H9 (cell line): ENCODE measurements around the gene DPYSL3. TPM values are rescaled to one million over a fixed set of nuclear protein-coding genes. Genes with fewer than 3 reads are reported as not detected.

Source experiments
- DNase-seq: peaks from one replicate; pipeline ENCODE4 v3.0.0-alpha.2; 2017
- H2AFZ ChIP-seq: one replicate; pipeline ENCODE4 v1.6.1; 2013; ENCODE audit warnings: mild to moderate bottlenecking, low read length, control low read depth, moderate library complexity
- H2AK5ac ChIP-seq: 2 replicates; pipeline ENCODE4 v1.6.1; 2013; ENCODE audit warnings: low read length, control low read depth, mixed read lengths; ENCODE audit not compliant: insufficient read length
- H2BK120ac ChIP-seq: one replicate; pipeline ENCODE4 v1.6.1; 2013; ENCODE audit warnings: low read depth, mild to moderate bottlenecking, low read length, control low read depth, inconsistent platforms; ENCODE audit not compliant: poor library complexity, severe bottlenecking
- H2BK12ac ChIP-seq: 2 replicates; pipeline ENCODE4 v1.6.1; 2013; ENCODE audit warnings: low read length, control low read depth, mixed read lengths, low read depth; ENCODE audit not compliant: insufficient read length
- H2BK15ac ChIP-seq: 2 replicates; pipeline ENCODE4 v1.6.1; 2013; ENCODE audit warnings: low read depth, low read length, control low read depth
- H2BK20ac ChIP-seq: one replicate; pipeline ENCODE4 v1.6.1; 2013; ENCODE audit warnings: low read depth, mild to moderate bottlenecking, low read length, control low read depth, inconsistent platforms; ENCODE audit not compliant: poor library complexity, severe bottlenecking
- H2BK5ac ChIP-seq: 2 replicates; pipeline ENCODE4 v1.6.1; 2013; ENCODE audit warnings: low read length, control low read depth, mixed read lengths; ENCODE audit not compliant: insufficient read length
- H3K14ac ChIP-seq: 2 replicates; pipeline ENCODE4 v1.6.1; 2013; ENCODE audit warnings: low read length, control low read depth; ENCODE audit not compliant: insufficient read depth
- H3K18ac ChIP-seq: 2 replicates; pipeline ENCODE4 v1.6.1; 2013; ENCODE audit warnings: low read depth, mild to moderate bottlenecking, mixed read lengths, low read length, control low read depth; ENCODE audit not compliant: insufficient read length
- H3K23ac ChIP-seq: 2 replicates; pipeline ENCODE4 v1.6.1; 2013; ENCODE audit warnings: low read length, control low read depth, mixed read lengths, low read depth; ENCODE audit not compliant: insufficient read length
- H3K23me2 ChIP-seq: 2 replicates; pipeline ENCODE4 v1.6.1; 2013; ENCODE audit warnings: low read depth, mild to moderate bottlenecking, mixed read lengths, low read length, control low read depth; ENCODE audit not compliant: insufficient read length, poor library complexity, severe bottlenecking
- H3K27ac ChIP-seq: 2 replicates; pipeline ENCODE4 v1.5.1; 2013; ENCODE audit warnings: low read length, control low read depth, mixed read lengths, low read depth; ENCODE audit not compliant: insufficient read length
- H3K27me3 ChIP-seq: 2 replicates; pipeline ENCODE4 v1.6.1; 2013; ENCODE audit warnings: low read length, control low read depth, inconsistent platforms; ENCODE audit not compliant: insufficient read depth
- H3K4ac ChIP-seq: 2 replicates; pipeline ENCODE4 v1.6.1; 2013; ENCODE audit warnings: low read depth, mild to moderate bottlenecking, control low read depth, inconsistent platforms, low read length, moderate library complexity
- H3K4me1 ChIP-seq: 2 replicates; pipeline ENCODE4 v1.6.1; 2013; ENCODE audit warnings: low read length, control low read depth, inconsistent platforms; ENCODE audit not compliant: insufficient read depth
- H3K4me2 ChIP-seq: 2 replicates; pipeline ENCODE4 v1.6.1; 2013; ENCODE audit warnings: low read length, control low read depth, mixed read lengths; ENCODE audit not compliant: insufficient read length, insufficient read depth
- H3K56ac ChIP-seq: 2 replicates; pipeline ENCODE4 v1.6.1; 2013; ENCODE audit warnings: low read depth, mild to moderate bottlenecking, mixed read lengths, low read length, control low read depth; ENCODE audit not compliant: insufficient read length
- H3K79me1 ChIP-seq: 2 replicates; pipeline ENCODE4 v1.6.1; 2013; ENCODE audit warnings: low read depth, mild to moderate bottlenecking, moderate library complexity, low read length, control low read depth, inconsistent platforms; ENCODE audit not compliant: insufficient read depth, poor library complexity, severe bottlenecking
- H3K79me2 ChIP-seq: 2 replicates; pipeline ENCODE4 v1.6.1; 2013; ENCODE audit warnings: low read length, control low read depth, inconsistent platforms; ENCODE audit not compliant: insufficient read depth
- H3K9ac ChIP-seq: 2 replicates; pipeline ENCODE4 v1.6.1; 2013; ENCODE audit warnings: low read length, control low read depth, mixed read lengths; ENCODE audit not compliant: insufficient read length; ENCODE audit errors: extremely low read depth
- H3K9me3 ChIP-seq: one replicate; pipeline ENCODE4 v1.6.1; 2013; ENCODE audit warnings: low read depth, low read length, inconsistent platforms; ENCODE audit not compliant: control insufficient read depth
- H3T11ph ChIP-seq: one replicate; pipeline ENCODE4 v1.6.1; 2013; ENCODE audit warnings: mild to moderate bottlenecking, low read length, control low read depth, inconsistent platforms
- H4K20me1 ChIP-seq: one replicate; pipeline ENCODE4 v1.6.1; 2013; ENCODE audit not compliant: control insufficient read depth, insufficient read length, insufficient read depth
- H4K5ac ChIP-seq: 2 replicates; pipeline ENCODE4 v1.6.1; 2013; ENCODE audit warnings: low read depth, mild to moderate bottlenecking, mixed read lengths, low read length, control low read depth; ENCODE audit not compliant: insufficient read length
- H4K8ac ChIP-seq: replicated peaks from 2 replicates; pipeline ENCODE4 v1.6.1; 2013; ENCODE audit warnings: low read length, control low read depth, mixed read lengths, low read depth; ENCODE audit not compliant: insufficient read length
- H4K91ac ChIP-seq: 2 replicates; pipeline ENCODE4 v1.6.1; 2013; ENCODE audit warnings: low read depth, mild to moderate bottlenecking, moderate library complexity, mixed read lengths, low read length, control low read depth; ENCODE audit not compliant: insufficient read length
- H3K27ac Mint-ChIP-seq, 3 experiments: 2 replicates in 2 of 3; 3 replicates in 1 of 3; pipeline ENCODE4 v1.8.0; 2020 to 2021; ENCODE audit warnings: mixed read lengths in 3 of 3, mild to moderate bottlenecking in 1 of 3, moderate library complexity in 1 of 3
- H3K27me3 Mint-ChIP-seq: 2 replicates; pipeline ENCODE4 v1.8.0; 2021; ENCODE audit warnings: low read depth, mild to moderate bottlenecking, moderate library complexity, mixed read lengths
- H3K36me3 Mint-ChIP-seq, 3 experiments: 2 replicates in 2 of 3; 3 replicates in 1 of 3; pipeline ENCODE4 v1.8.0; 2020 to 2021; ENCODE audit warnings: low read depth in 3 of 3, mixed read lengths in 3 of 3; ENCODE audit not compliant: insufficient read depth in 1 of 3
- H3K4me1 Mint-ChIP-seq, 2 experiments: 2 replicates each; pipeline ENCODE4 v1.8.0; 2020; ENCODE audit warnings: mixed read lengths in 2 of 2
- H3K4me3 Mint-ChIP-seq, 2 experiments: 2 replicates in 1 of 2; 3 replicates in 1 of 2; pipeline ENCODE4 v1.8.0; 2020 to 2021; ENCODE audit warnings: mild to moderate bottlenecking in 2 of 2, mixed read lengths in 2 of 2, moderate library complexity in 1 of 2
- H3K9me3 Mint-ChIP-seq, 2 experiments: 2 replicates in 1 of 2; 3 replicates in 1 of 2; pipeline ENCODE4 v1.8.0; 2020; ENCODE audit warnings: mild to moderate bottlenecking in 2 of 2, mixed read lengths in 2 of 2, moderate library complexity in 1 of 2
- WGBS: extraction: QIAGEN DNeasy Blood & Tissue Kit; methylation state at CpG from one replicate; pipeline ENCODE4 v1.1.7; 2013; ENCODE audit warnings: missing lambda C conversion rate, low lambda C conversion rate, mixed read lengths; ENCODE audit not compliant: insufficient read length; ENCODE audit errors: extremely low coverage; 5-methylcytosine and 5-hydroxymethylcytosine counted together
- total RNA-seq: library from RNA; stranded (reverse); gene quantifications from 2 replicates; pipeline ENCODE4 v1.2.1, GENCODE V29; 2021
- TF ChIP-seq, protein P1 (sequence below): fragments of 200-600 bp; sonication (generic); conservative IDR thresholded peaks from 3 replicates; pipeline ENCODE4 v1.8.0; 2021; ENCODE audit warnings: antibody characterized with exemption, mild to moderate bottlenecking

The DPYSL3 gene
- total RNA-seq, 1 experiment from 2014 or later, result 515 TPM

DNA sequence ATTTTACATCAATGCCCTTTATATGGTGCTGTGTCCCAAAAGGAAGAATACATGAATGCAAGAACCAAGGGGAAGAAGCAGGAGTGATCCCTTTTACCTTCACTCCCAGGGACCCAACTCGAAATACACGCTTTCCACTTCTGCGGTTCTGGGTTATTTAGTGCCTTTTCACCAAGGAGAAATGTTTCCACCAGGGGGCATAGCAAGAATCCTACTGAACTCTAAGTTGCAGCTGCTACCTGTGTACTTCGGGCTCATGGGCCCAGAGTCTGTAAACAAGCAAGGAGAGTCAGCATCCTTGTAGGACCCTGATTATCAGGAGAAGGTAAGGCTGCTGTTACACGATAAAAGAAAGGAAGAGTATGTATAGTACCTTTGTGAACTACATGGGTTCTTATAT lies 45.7 kb downstream of the DPYSL3 start:
- Histone ChIP-seq H4K20me1 (no peaks in the 10 kb centered on the region), H3K14ac (no peak overlapping the region), H3K18ac (no peak overlapping the region), H2BK120ac (no peak overlapping the region), H3K79me1 (peaks cover 3% of the 10 kb centered on the region), H2BK5ac (no peak overlapping the region), H2BK15ac (no peak overlapping the region), H3K9ac (no peak overlapping the region), H3K27me3 (no peaks in the 10 kb centered on the region), H3K79me2 (peaks cover 4% of the 10 kb centered on the region; the same call in 1 of the 2 replicates), H3K4ac (no peak overlapping the region), H2BK12ac (no peak overlapping the region), H4K5ac (no peak overlapping the region), H3K4me1 (peaks cover 7% of the 10 kb centered on the region), H3K23ac (no peak overlapping the region), H3K9me3 (no peaks in the 10 kb centered on the region), H3K4me2 (no peak overlapping the region), H2BK20ac (no peak overlapping the region), H2AFZ (no peak overlapping the region), H3K23me2 (no peaks in the 10 kb centered on the region), H3K56ac (no peak overlapping the region), H2AK5ac (no peak overlapping the region), H4K91ac (no peak overlapping the region), H4K8ac (no peak overlapping the region), H3T11ph (no peak overlapping the region), H3K27ac (no peak overlapping the region)
- no peaks in the 10 kb centered on the region for H3K27me3 Mint-ChIP-seq
- peaks cover 2 to 14% of the 10 kb centered on the region in 2 experiments; a peak in 3 of 5 replicates for H3K9me3 Mint-ChIP-seq
- H3K4me1 Mint-ChIP-seq, result peaks cover 63 to 69% of the 10 kb centered on the region in 2 experiments
- DNase-seq, result peak; percentile 71
- peak overlapping the region in 1 of 3 experiments; percentile 82; a peak in 2 of 7 replicates for H3K27ac Mint-ChIP-seq
- no peak overlapping the region for H3K4me3 Mint-ChIP-seq
- TF ChIP-seq, protein P1, sequence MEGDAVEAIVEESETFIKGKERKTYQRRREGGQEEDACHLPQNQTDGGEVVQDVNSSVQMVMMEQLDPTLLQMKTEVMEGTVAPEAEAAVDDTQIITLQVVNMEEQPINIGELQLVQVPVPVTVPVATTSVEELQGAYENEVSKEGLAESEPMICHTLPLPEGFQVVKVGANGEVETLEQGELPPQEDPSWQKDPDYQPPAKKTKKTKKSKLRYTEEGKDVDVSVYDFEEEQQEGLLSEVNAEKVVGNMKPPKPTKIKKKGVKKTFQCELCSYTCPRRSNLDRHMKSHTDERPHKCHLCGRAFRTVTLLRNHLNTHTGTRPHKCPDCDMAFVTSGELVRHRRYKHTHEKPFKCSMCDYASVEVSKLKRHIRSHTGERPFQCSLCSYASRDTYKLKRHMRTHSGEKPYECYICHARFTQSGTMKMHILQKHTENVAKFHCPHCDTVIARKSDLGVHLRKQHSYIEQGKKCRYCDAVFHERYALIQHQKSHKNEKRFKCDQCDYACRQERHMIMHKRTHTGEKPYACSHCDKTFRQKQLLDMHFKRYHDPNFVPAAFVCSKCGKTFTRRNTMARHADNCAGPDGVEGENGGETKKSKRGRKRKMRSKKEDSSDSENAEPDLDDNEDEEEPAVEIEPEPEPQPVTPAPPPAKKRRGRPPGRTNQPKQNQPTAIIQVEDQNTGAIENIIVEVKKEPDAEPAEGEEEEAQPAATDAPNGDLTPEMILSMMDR, result peak; percentile 77
- peaks cover 4 to 34% (median 18%) of the 10 kb centered on the region in 3 experiments; a peak in 6 of 7 replicates for H3K36me3 Mint-ChIP-seq
- no CpG with 5 or more reads among the region's 5 CpGs for WGBS
